ENCODE data around the gene GLI2. TPM values are rescaled to one million over a fixed set of nuclear protein-coding genes. Genes with fewer than 3 reads are reported as not detected.

Gene GLI2
- total RNA-seq, 2 experiments from 2014 or later, result not detected

DNA sequence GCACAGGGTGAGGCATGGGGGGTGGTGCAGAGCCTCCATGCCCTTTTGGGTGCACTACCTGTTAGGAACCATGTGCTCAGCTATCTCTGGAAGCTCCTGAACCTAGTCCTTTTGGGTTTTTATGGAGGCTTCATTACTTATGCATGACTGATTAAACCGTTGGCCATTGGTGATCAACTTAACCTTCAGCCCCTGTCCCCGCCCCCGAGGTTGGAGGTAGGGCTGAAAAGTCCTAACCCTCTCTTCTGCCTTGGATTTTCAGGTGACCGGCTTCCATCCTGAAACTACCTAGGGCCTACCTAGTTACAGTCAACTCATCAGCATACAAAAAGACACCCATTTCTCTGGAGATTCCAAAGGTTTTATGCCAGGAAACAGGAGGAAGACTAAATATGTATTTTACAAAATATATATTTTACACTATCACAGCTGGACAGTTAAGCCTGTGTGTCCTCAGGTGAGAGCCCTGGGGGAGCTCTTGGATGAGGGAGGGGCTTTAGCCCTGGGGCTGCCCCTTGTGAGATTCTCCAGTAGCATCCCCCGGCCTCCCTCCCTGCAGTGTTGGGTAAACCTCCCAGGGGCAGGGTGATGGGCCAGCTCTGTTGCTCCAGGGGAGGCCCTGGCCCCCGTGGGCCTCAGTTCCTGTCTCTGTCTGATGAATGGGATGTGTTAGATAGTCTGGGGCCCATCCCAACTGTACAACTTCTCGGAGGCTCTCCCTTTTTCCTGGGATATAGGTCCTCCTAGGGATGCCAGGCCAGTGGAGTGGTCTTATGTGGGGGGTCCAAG lies 24.1 kb downstream of the GLI2 start:
- no peaks in the 10 kb centered on the region for H3K9me2 ChIP-seq (ENCODE audit: insufficient read depth, low read length)
- no peaks in the 10 kb centered on the region for H3K79me2 ChIP-seq (ENCODE audit: insufficient read depth, low read depth, low read length)
- no peaks in the 10 kb centered on the region for H3K9me3 ChIP-seq (ENCODE audit: low read length)
- CTCF ChIA-PET (ENCODE audit: unreplicated experiment), result no interaction called here
- TF ChIP-seq, protein P1, sequence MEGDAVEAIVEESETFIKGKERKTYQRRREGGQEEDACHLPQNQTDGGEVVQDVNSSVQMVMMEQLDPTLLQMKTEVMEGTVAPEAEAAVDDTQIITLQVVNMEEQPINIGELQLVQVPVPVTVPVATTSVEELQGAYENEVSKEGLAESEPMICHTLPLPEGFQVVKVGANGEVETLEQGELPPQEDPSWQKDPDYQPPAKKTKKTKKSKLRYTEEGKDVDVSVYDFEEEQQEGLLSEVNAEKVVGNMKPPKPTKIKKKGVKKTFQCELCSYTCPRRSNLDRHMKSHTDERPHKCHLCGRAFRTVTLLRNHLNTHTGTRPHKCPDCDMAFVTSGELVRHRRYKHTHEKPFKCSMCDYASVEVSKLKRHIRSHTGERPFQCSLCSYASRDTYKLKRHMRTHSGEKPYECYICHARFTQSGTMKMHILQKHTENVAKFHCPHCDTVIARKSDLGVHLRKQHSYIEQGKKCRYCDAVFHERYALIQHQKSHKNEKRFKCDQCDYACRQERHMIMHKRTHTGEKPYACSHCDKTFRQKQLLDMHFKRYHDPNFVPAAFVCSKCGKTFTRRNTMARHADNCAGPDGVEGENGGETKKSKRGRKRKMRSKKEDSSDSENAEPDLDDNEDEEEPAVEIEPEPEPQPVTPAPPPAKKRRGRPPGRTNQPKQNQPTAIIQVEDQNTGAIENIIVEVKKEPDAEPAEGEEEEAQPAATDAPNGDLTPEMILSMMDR (conservative IDR thresholded peaks at IDR 0.05; ENCODE audit: low read length), result no peak
- no peak for TF ChIP-seq EZH2phosphoT487 (IDR thresholded peaks at IDR 0.05; ENCODE audit: borderline replicate concordance, low read depth, low read length)
- no peak for DNase-seq (ENCODE audit: low spot score)
- no peak overlapping the region for H3K27ac ChIP-seq (ENCODE audit: low read depth, low read length, poor library complexity, severe bottlenecking)
- no peak overlapping the region for H3K4me2 ChIP-seq (ENCODE audit: low read length)
- no peaks in the 10 kb centered on the region for H3K36me3 ChIP-seq (ENCODE audit: insufficient read depth, low read length)
- POLR2A ChIA-PET, result interaction anchor here (0.6 kb wide), 2 partner anchors 257 to 409 kb away, joined by 3 read pairs; no protein-coding TSS in a partner anchor
- no peak overlapping the region for H2AFZ ChIP-seq (ENCODE audit: low read length)
- no peaks in the 10 kb centered on the region for H4K20me1 ChIP-seq (ENCODE audit: insufficient read depth, low read length)
- H3K4me1 ChIP-seq (ENCODE audit: insufficient read depth, low read length, poor library complexity, severe bottlenecking), result no peaks in the 10 kb centered on the region
- no TSS peak for BruUV-seq (replicated peaks)
- intact Hi-C loops (cut with micrococcal nuclease; ENCODE audit: unreplicated experiment), result no loop called here
- no peak overlapping the region for H3K4me3 ChIP-seq (ENCODE audit: low read depth, low read length, poor library complexity, severe bottlenecking)

DNA sequence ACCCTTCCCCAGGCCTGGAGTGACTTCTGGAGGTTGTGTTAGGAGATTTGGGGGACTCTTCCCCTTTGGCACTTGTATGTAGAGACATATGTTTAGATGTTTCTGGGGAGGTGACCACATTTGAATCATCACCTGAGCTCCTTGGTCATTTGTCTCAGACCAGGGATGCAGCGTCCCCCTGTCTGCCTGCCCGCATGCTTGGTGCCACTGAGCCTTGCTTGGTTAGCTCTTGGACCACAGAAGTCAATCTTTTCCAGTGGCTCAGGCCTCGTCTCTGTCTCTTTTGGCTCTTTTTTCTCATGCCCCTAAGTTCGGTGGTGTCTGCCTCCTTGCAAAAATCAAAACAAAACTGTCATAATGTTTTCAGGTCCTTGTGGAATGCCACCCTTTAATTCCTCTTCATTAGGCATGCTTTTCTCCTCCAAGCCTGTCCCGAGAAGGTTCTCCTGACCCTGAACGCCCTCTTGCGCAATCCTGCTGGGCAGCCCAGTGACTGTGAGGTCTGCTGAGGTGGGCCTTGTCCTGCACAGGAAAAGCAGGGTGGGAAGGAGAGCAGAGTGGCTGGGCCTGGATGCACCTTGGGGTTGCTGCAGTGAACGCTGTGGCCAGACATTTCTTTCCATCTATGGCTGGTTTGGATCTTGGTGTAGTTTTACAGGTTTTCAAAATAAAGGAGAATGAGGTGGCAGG lies 24.9 kb downstream of the GLI2 start:
- no TSS peak for BruUV-seq (replicated peaks)
- TF ChIP-seq, protein P1 (conservative IDR thresholded peaks at IDR 0.05; ENCODE audit: low read length), result no peak
- no peak for TF ChIP-seq EZH2phosphoT487 (IDR thresholded peaks at IDR 0.05; ENCODE audit: borderline replicate concordance, low read depth, low read length)
- Histone ChIP-seq H3K4me1 (ENCODE audit: insufficient read depth, low read length, poor library complexity, severe bottlenecking) (no peaks in the 10 kb centered on the region), H3K36me3 (ENCODE audit: insufficient read depth, low read length) (no peaks in the 10 kb centered on the region), H4K20me1 (ENCODE audit: insufficient read depth, low read length) (no peaks in the 10 kb centered on the region), H3K4me3 (ENCODE audit: low read depth, low read length, poor library complexity, severe bottlenecking) (no peak overlapping the region), H2AFZ (ENCODE audit: low read length) (no peak overlapping the region), H3K79me2 (ENCODE audit: insufficient read depth, low read depth, low read length) (no peaks in the 10 kb centered on the region), H3K27ac (ENCODE audit: low read depth, low read length, poor library complexity, severe bottlenecking) (no peak overlapping the region), H3K4me2 (ENCODE audit: low read length) (no peak overlapping the region), H3K9me2 (ENCODE audit: insufficient read depth, low read length) (no peaks in the 10 kb centered on the region), H3K9me3 (ENCODE audit: low read length) (no peaks in the 10 kb centered on the region)
- intact Hi-C loops (cut with micrococcal nuclease; ENCODE audit: unreplicated experiment), result no loop called here
- ChIA-PET CTCF (ENCODE audit: unreplicated experiment) (no interaction called here), POLR2A (no interaction called here)
- no peak for DNase-seq (ENCODE audit: low spot score)
